Karpas-422 (cell line): Measurements from ENCODE around the gene GRXCR2. TPM values are rescaled to one million over a fixed set of nuclear protein-coding genes. Genes with fewer than 3 reads are reported as not detected.
"Not testable (repeated sequence)": the region's sequence is repeated elsewhere in the genome, so short reads cannot be mapped to it uniquely, and the experiment has no call there.

Experiments
- DNase-seq: peaks from one replicate; pipeline ENCODE4 v3.0.0-alpha.2; 2015
- H2AFZ ChIP-seq: fragments of 200-600 bp; sonication (generic); 2 replicates; pipeline ENCODE4 v1.6.1; 2014; ENCODE audit warnings: antibody characterized with exemption, low read length, mixed read lengths
- H3K27ac ChIP-seq: fragments of 200-600 bp; sonication (generic); 2 replicates; pipeline ENCODE4 v1.5.1; 2014; ENCODE audit warnings: mild to moderate bottlenecking, low read length, moderate library complexity
- H3K27me3 ChIP-seq: fragments of 200-600 bp; sonication (generic); 2 replicates; pipeline ENCODE4 v1.6.1; 2014; ENCODE audit warnings: low read length, mixed read lengths
- H3K36me3 ChIP-seq: fragments of 200-600 bp; sonication (generic); 2 replicates; pipeline ENCODE4 v1.6.1; 2014; ENCODE audit warnings: low read length, mixed read lengths; ENCODE audit not compliant: insufficient read depth
- H3K4me1 ChIP-seq: fragments of 200-600 bp; sonication (generic); 2 replicates; pipeline ENCODE4 v1.6.1; 2014; ENCODE audit warnings: mild to moderate bottlenecking, low read length, mixed read lengths
- H3K4me2 ChIP-seq: fragments of 200-600 bp; sonication (generic); 2 replicates; pipeline ENCODE4 v1.6.1; 2014; ENCODE audit warnings: low read length, low read depth, mild to moderate bottlenecking; ENCODE audit not compliant: poor library complexity, severe bottlenecking
- H3K4me3 ChIP-seq: fragments of 200-600 bp; sonication (generic); 2 replicates; pipeline ENCODE4 v1.5.1; 2014; ENCODE audit warnings: mild to moderate bottlenecking, antibody characterized with exemption, low read length, mixed read lengths
- H3K79me2 ChIP-seq: fragments of 200-600 bp; sonication (generic); 2 replicates; pipeline ENCODE4 v1.6.1; 2014; ENCODE audit warnings: mild to moderate bottlenecking, low read length, mixed read lengths
- H3K9ac ChIP-seq: fragments of 200-600 bp; sonication (generic); 2 replicates; pipeline ENCODE4 v1.6.0; 2014; ENCODE audit warnings: low read length
- H3K9me2 ChIP-seq: fragments of 200-600 bp; sonication (generic), shearing (Covaris generic); replicated peaks from 2 replicates; pipeline ENCODE4 v1.6.0; 2014; ENCODE audit warnings: mild to moderate bottlenecking, low read length, moderate library complexity; ENCODE audit not compliant: insufficient read depth
- H3K9me3 ChIP-seq: fragments of 300-700, 200-600 bp; sonication (generic); 2 replicates; pipeline ENCODE4 v1.6.1; 2014; ENCODE audit warnings: low read length, mixed read lengths
- H4K20me1 ChIP-seq: fragments of 200-600 bp; sonication (generic); 2 replicates; pipeline ENCODE4 v1.6.1; 2014; ENCODE audit warnings: mild to moderate bottlenecking, antibody characterized with exemption, low read length, low read depth; ENCODE audit not compliant: insufficient read depth
- total RNA-seq: library from RNA; depleted of rRNA; stranded (reverse); fragments of >200 nt; shearing (Covaris generic); gene quantifications from 2 replicates; pipeline ENCODE4 v1.2.3, GENCODE V29; 2014; ENCODE audit warnings: low replicate concordance

GRXCR2 gene
- total RNA-seq, 1 experiment from 2014 or later = not detected

DNA sequence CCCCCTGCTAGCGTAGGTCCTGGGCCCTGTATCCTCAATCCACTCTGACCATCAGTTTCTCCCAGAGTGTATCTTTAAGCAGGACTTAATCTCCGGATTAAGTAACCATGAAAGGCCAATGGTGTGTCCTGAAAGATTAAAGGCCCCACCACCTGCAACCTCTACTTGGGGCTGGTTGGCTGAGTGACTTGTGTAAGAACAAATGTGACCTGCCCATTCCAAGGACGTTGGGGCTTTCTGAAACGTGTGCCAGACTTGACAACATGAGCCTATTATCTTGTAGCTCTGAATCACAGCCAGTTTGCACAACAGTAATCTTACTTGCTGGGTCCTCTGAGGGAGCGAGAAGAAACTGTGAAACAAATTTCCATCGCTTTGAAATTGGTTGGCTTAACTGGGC, 34.5 kb downstream of the GRXCR2 start:
- Histone ChIP-seq H3K27me3 (no peaks in the 10 kb centered on the region), H3K9me2 (no peaks in the 10 kb centered on the region), H3K79me2 (no peaks in the 10 kb centered on the region), H2AFZ (no peak overlapping the region), H3K36me3 (no peaks in the 10 kb centered on the region), H3K9me3 (no peaks in the 10 kb centered on the region), H3K27ac (no peak overlapping the region), H4K20me1 (no peaks in the 10 kb centered on the region), H3K4me1 (no peaks in the 10 kb centered on the region), H3K4me3 (no peak overlapping the region), H3K9ac (no peak overlapping the region), H3K4me2 (no peak overlapping the region)
- no peak for DNase-seq

DNA sequence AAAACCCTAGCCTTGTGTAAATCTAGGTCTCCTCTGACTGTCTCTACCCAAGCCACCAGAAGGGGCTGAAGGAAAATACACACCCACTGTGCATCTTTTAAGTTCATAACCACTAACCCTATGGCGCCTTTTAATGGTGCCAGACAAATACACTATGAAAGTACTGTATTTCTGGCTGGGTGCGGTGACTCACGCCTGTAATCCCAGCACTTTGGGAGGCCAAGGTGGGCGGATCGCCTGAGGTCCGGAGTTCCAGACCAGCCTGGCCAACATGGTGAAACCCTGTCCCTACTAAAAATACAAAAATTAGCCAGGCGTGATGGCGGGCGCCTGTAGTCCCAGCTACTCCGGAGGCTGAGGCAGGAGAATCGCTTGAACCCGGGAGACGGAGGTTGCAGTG, 36.6 kb downstream of the GRXCR2 start:
- not testable (repeated sequence) for H3K4me1 ChIP-seq, H3K27ac ChIP-seq, H3K36me3 ChIP-seq, H3K9me3 ChIP-seq, H3K4me3 ChIP-seq, H3K27me3 ChIP-seq, H3K9ac ChIP-seq, H3K9me2 ChIP-seq, DNase-seq, H4K20me1 ChIP-seq, H2AFZ ChIP-seq, H3K4me2 ChIP-seq, H3K79me2 ChIP-seq

- H3K27ac ChIP-seq = no peak overlapping the region
- H3K27me3 ChIP-seq = no peaks in the 10 kb centered on the region
- H2AFZ ChIP-seq = no peak overlapping the region
- H4K20me1 ChIP-seq = no peaks in the 10 kb centered on the region
- no peaks in the 10 kb centered on the region for H3K36me3 ChIP-seq
- no peaks in the 10 kb centered on the region for H3K9me2 ChIP-seq
- H3K4me2 ChIP-seq = no peak overlapping the region
- DNase-seq = no peak
- no peaks in the 10 kb centered on the region for H3K4me1 ChIP-seq
- H3K9me3 ChIP-seq = no peaks in the 10 kb centered on the region
- H3K4me3 ChIP-seq = no peak overlapping the region
- H3K79me2 ChIP-seq = no peaks in the 10 kb centered on the region
- no peak overlapping the region for H3K9ac ChIP-seq
These were observed 37.0 kb downstream of the GRXCR2 start for GRCh38 chr5:145835848-145836239.

DNA sequence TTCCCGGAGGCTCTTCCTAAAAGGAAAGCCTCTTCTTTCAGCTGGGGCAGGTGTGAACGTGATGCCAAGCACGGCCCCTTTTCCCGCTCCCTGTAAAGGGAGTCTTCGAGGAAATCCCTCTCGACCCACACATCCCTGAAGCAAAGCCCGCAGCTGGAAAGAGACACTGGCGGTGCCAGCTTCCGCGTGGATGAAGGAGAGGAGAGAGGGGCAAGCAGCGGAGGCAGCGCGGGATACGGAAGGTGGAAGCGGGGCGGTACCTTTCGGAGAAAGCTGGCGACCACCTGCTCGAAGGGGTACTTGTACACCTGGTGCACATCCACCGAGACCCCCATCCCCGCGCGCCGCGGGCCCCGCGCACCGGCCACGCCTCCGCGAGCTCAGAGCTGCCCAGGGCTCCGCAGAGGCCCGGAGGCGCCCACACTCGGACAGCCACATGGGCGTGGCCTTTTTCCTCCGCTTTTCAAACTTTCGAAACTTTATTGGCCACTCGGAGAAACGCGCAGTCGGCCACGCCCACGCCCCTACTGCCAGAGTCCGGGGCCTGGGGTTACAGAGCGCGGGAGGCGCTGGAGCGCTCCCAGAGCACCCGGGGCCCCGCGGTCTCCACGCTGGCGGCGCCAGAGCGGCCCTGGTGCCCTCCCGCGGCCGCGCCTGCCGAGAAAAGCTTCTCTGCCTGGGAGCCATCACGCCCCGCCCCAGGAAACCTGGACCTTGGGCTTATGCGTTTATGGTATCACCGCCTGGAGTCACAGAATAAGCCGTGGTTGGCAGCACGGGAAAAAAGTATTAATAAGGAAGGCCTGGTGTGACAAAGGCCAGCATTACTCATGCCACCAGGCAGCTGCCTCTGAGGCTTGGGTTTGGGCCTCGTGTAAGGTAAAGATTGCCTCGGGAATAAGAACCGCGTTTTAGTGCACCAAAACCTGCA, 37.6 kb downstream of the GRXCR2 start, which contains the start of gene PRELID2:
Gene PRELID2 (minus strand): TSS at position 426 of the 931 bp plus-strand sequence. CDS start 91 bp downstream, at position 335.
- Histone ChIP-seq H3K27ac (no peak within 1 kb of the TSS), H4K20me1 (no peaks in the 10 kb centered on the region), H3K4me3 (no peak within 1 kb of the TSS), H2AFZ (no peak within 1 kb of the TSS), H3K79me2 (no peaks in the 10 kb centered on the region), H3K27me3 (no peaks in the 10 kb centered on the region), H3K9me3 (no peaks in the 10 kb centered on the region), H3K9me2 (no peaks in the 10 kb centered on the region), H3K36me3 (no peaks in the 10 kb centered on the region), H3K4me2 (no peak within 1 kb of the TSS), H3K4me1 (no peaks in the 10 kb centered on the region), H3K9ac (no peak within 1 kb of the TSS)
- DNase-seq = no peak

GRCh38 chr5:145834554-145834916, 38.3 kb downstream of the GRXCR2 start:
- Histone ChIP-seq H3K4me2 (no peak overlapping the region), H3K27ac (no peak overlapping the region), H3K27me3 (no peaks in the 10 kb centered on the region), H3K79me2 (no peaks in the 10 kb centered on the region), H3K4me3 (no peak overlapping the region), H3K36me3 (no peaks in the 10 kb centered on the region), H3K9me3 (no peaks in the 10 kb centered on the region), H4K20me1 (no peaks in the 10 kb centered on the region), H3K9ac (no peak overlapping the region), H3K9me2 (no peaks in the 10 kb centered on the region), H2AFZ (no peak overlapping the region), H3K4me1 (no peaks in the 10 kb centered on the region)
- DNase-seq = no peak

DNA sequence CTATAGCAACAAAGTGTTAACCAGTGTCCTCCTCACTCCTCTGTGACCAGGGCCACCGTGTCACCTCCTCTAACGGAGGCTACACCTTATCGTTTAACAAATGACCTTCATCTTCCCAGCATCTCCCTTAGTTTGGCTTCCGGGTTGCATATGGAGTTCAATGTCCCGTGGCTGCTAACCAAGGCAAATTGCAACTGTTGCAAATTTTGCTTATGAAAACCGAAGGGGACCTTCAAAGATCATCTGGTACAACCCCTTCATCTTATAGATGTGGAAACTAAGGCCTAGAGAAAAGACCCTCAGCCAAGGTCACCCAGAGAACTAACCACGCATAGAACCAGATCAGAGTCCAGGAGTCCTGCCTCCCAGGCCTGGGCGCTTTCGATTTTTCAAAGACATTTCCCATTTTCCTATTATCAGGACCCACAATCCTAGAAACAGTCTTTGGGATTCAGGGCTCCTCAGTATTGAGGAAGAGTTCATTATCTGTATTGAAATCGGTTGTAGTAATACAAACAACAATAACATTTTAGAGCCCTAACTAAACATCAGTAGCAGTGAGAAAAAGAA, 39.1 kb downstream of the GRXCR2 start:
- no peaks in the 10 kb centered on the region for H3K9me3 ChIP-seq
- no peak overlapping the region for H3K27ac ChIP-seq
- H3K79me2 ChIP-seq = no peaks in the 10 kb centered on the region
- no peak overlapping the region for H3K9ac ChIP-seq
- DNase-seq = no peak
- no peaks in the 10 kb centered on the region for H3K4me1 ChIP-seq
- H3K36me3 ChIP-seq = no peaks in the 10 kb centered on the region
- H3K27me3 ChIP-seq = no peaks in the 10 kb centered on the region
- no peak overlapping the region for H3K4me2 ChIP-seq
- no peak overlapping the region for H2AFZ ChIP-seq
- no peaks in the 10 kb centered on the region for H3K9me2 ChIP-seq
- H4K20me1 ChIP-seq = no peaks in the 10 kb centered on the region
- no peak overlapping the region for H3K4me3 ChIP-seq

GRCh38 chr5:145830594-145830993, 42.2 kb downstream of the GRXCR2 start:
- no peak overlapping the region for H3K27ac ChIP-seq
- no peaks in the 10 kb centered on the region for H3K27me3 ChIP-seq
- no peaks in the 10 kb centered on the region for H4K20me1 ChIP-seq
- no peaks in the 10 kb centered on the region for H3K79me2 ChIP-seq
- H3K9ac ChIP-seq = no peak overlapping the region
- DNase-seq = no peak
- no peaks in the 10 kb centered on the region for H3K9me2 ChIP-seq
- no peak overlapping the region for H3K4me2 ChIP-seq
- H3K36me3 ChIP-seq = no peaks in the 10 kb centered on the region
- H3K4me1 ChIP-seq = no peaks in the 10 kb centered on the region
- no peaks in the 10 kb centered on the region for H3K9me3 ChIP-seq
- H3K4me3 ChIP-seq = no peak overlapping the region
- no peak overlapping the region for H2AFZ ChIP-seq

- Histone ChIP-seq H4K20me1 (no peaks in the 10 kb centered on the region), H3K9ac (no peak overlapping the region), H3K4me3 (no peak overlapping the region), H3K27me3 (no peaks in the 10 kb centered on the region), H3K4me1 (no peaks in the 10 kb centered on the region), H3K9me3 (no peaks in the 10 kb centered on the region), H3K27ac (no peak overlapping the region), H2AFZ (no peak overlapping the region), H3K9me2 (no peaks in the 10 kb centered on the region), H3K79me2 (no peaks in the 10 kb centered on the region), H3K36me3 (no peaks in the 10 kb centered on the region), H3K4me2 (no peak overlapping the region)
- DNase-seq = no peak
These were observed 43.0 kb downstream of the GRXCR2 start for GRCh38 chr5:145829708-145830361.
